DOHH2 (cell line): ENCODE data around the gene BRAP.
"Not testable (repeated sequence)": the region's sequence is repeated elsewhere in the genome, so short reads cannot be mapped to it uniquely, and the experiment has no call there.

Source experiments
- H3F3A ChIP-seq: fragments of 200-600 bp; sonication (generic), shearing (Covaris generic); 2 replicates; pipeline ENCODE4 v1.6.0; 2016; ENCODE audit warnings: antibody characterized with exemption, mild to moderate bottlenecking; ENCODE audit not compliant: control insufficient read depth, insufficient read depth
- H3K27ac ChIP-seq: fragments of 200-600 bp; sonication (generic); 2 replicates; pipeline ENCODE4 v1.5.1; 2014; ENCODE audit warnings: low read depth, mild to moderate bottlenecking, low read length, moderate library complexity
- H3K27me3 ChIP-seq: fragments of 200-600 bp; sonication (generic); 2 replicates; pipeline ENCODE4 v1.6.1; 2014; ENCODE audit warnings: mild to moderate bottlenecking, low read length, mixed read lengths; ENCODE audit not compliant: control insufficient read depth
- H3K36me3 ChIP-seq: fragments of 200-600 bp; sonication (generic); 2 replicates; pipeline ENCODE4 v1.6.1; 2014; ENCODE audit warnings: mild to moderate bottlenecking, low read length, moderate library complexity, mixed read lengths; ENCODE audit not compliant: control insufficient read depth
- H3K4me1 ChIP-seq: fragments of 200-600 bp; sonication (generic); 2 replicates; pipeline ENCODE4 v1.6.1; 2014; ENCODE audit warnings: mild to moderate bottlenecking, low read length, mixed read lengths; ENCODE audit not compliant: control insufficient read depth
- H3K4me2 ChIP-seq: fragments of 200-600 bp; sonication (generic); 2 replicates; pipeline ENCODE4 v1.6.0; 2014; ENCODE audit warnings: mild to moderate bottlenecking, low read length, moderate library complexity
- H3K4me3 ChIP-seq: fragments of 200-600 bp; sonication (generic); 2 replicates; pipeline ENCODE4 v1.5.1; 2014; ENCODE audit warnings: mild to moderate bottlenecking, low read length, mixed read lengths
- H3K79me2 ChIP-seq: fragments of 200-600 bp; sonication (generic); 2 replicates; pipeline ENCODE4 v1.6.1; 2014; ENCODE audit warnings: mild to moderate bottlenecking, low read length, mixed read lengths; ENCODE audit not compliant: control insufficient read depth
- H3K9me2 ChIP-seq: fragments of 200-600 bp; sonication (generic); replicated peaks from 2 replicates; pipeline ENCODE4 v1.6.1; 2014; ENCODE audit warnings: mild to moderate bottlenecking, low read length, mixed read lengths; ENCODE audit not compliant: control insufficient read depth
- H3K9me3 ChIP-seq: fragments of 200-600 bp; sonication (generic); 2 replicates; pipeline ENCODE4 v1.6.1; 2014; ENCODE audit warnings: antibody characterized with exemption, low read length, mixed read lengths; ENCODE audit not compliant: control insufficient read depth, insufficient read depth
- H4K20me1 ChIP-seq: fragments of 200-600 bp; sonication (generic); 2 replicates; pipeline ENCODE4 v1.6.0; 2014; ENCODE audit warnings: low read depth, mild to moderate bottlenecking, antibody characterized with exemption, low read length, moderate library complexity; ENCODE audit not compliant: control insufficient read depth, insufficient read depth
- CTCF ChIP-seq: fragments of 200-600 bp; sonication (generic); IDR thresholded peaks from one replicate; pipeline ENCODE4 v1.5.1; 2014; ENCODE audit warnings: antibody characterized with exemption, mild to moderate bottlenecking, low read depth, low read length; ENCODE audit not compliant: poor library complexity, severe bottlenecking
- EZH2phosphoT487 ChIP-seq: fragments of 200-600 bp; sonication (generic); IDR thresholded peaks from 2 replicates; pipeline ENCODE4 v1.6.1; 2017; ENCODE audit warnings: borderline replicate concordance, mild to moderate bottlenecking, antibody characterized with exemption, low read length, moderate library complexity, mixed read lengths

The BRAP gene

GRCh38 chr12:111607239-111607638, 78.5 kb downstream of the BRAP start:
- H3K27ac ChIP-seq, result no peak overlapping the region
- H3K27me3 ChIP-seq, result 0 out of 2 replicates have a peak, but pooled peaks cover 4% of the 10 kb centered on the region
- H4K20me1 ChIP-seq, result no peaks in the 10 kb centered on the region
- H3K9me3 ChIP-seq, result no peaks in the 10 kb centered on the region
- H3K36me3 ChIP-seq, result no peaks in the 10 kb centered on the region
- no peaks in the 10 kb centered on the region for H3F3A ChIP-seq
- H3K9me2 ChIP-seq, result no peaks in the 10 kb centered on the region
- TF ChIP-seq EZH2phosphoT487, result no peak
- no peak for TF ChIP-seq CTCF
- H3K79me2 ChIP-seq, result no peaks in the 10 kb centered on the region
- H3K4me2 ChIP-seq, result no peak overlapping the region
- H3K4me3 ChIP-seq, result no peak overlapping the region
- no peaks in the 10 kb centered on the region for H3K4me1 ChIP-seq

- no peak for TF ChIP-seq EZH2phosphoT487
Observed at GRCh38 chr12:111606767-111607230, 79.0 kb downstream of the BRAP start.

GRCh38 chr12:111605911-111606766, 79.6 kb downstream of the BRAP start:
- TF ChIP-seq CTCF (no peak), EZH2phosphoT487 (no peak)
- Histone ChIP-seq H3K27ac (no peak overlapping the region), H3K9me3 (no peaks in the 10 kb centered on the region), H3K9me2 (no peaks in the 10 kb centered on the region), H3K4me2 (no peak overlapping the region), H3K27me3 (0 out of 2 replicates have a peak, but pooled peaks cover 4% of the 10 kb centered on the region), H3K4me3 (no peak overlapping the region), H3K79me2 (no peaks in the 10 kb centered on the region), H4K20me1 (no peaks in the 10 kb centered on the region), H3K4me1 (no peaks in the 10 kb centered on the region), H3F3A (no peaks in the 10 kb centered on the region), H3K36me3 (no peaks in the 10 kb centered on the region)

More at GRCh38 chr12:111606767-111607230, 79.0 kb downstream of the BRAP start:
- Histone ChIP-seq H3K4me3 (no peak overlapping the region), H3K36me3 (no peaks in the 10 kb centered on the region), H3K4me1 (no peaks in the 10 kb centered on the region), H3K9me2 (no peaks in the 10 kb centered on the region), H3K27ac (no peak overlapping the region), H3K9me3 (no peaks in the 10 kb centered on the region), H3K4me2 (no peak overlapping the region), H3K27me3 (0 out of 2 replicates have a peak, but pooled peaks cover 4% of the 10 kb centered on the region), H4K20me1 (no peaks in the 10 kb centered on the region), H3K79me2 (no peaks in the 10 kb centered on the region), H3F3A (no peaks in the 10 kb centered on the region)

GRCh38 chr12:111602857-111603256, 82.9 kb downstream of the BRAP start:
- not testable (repeated sequence) for H3K9me3 ChIP-seq, H3F3A ChIP-seq, H3K4me3 ChIP-seq, H3K9me2 ChIP-seq, H3K27ac ChIP-seq, H4K20me1 ChIP-seq, H3K36me3 ChIP-seq, H3K4me1 ChIP-seq, H3K4me2 ChIP-seq, H3K27me3 ChIP-seq
- H3K79me2 ChIP-seq, result peaks cover 23% of the 10 kb centered on the region
